Measurements from ENCODE around the gene GABRB3.

GABRB3 gene

DNA sequence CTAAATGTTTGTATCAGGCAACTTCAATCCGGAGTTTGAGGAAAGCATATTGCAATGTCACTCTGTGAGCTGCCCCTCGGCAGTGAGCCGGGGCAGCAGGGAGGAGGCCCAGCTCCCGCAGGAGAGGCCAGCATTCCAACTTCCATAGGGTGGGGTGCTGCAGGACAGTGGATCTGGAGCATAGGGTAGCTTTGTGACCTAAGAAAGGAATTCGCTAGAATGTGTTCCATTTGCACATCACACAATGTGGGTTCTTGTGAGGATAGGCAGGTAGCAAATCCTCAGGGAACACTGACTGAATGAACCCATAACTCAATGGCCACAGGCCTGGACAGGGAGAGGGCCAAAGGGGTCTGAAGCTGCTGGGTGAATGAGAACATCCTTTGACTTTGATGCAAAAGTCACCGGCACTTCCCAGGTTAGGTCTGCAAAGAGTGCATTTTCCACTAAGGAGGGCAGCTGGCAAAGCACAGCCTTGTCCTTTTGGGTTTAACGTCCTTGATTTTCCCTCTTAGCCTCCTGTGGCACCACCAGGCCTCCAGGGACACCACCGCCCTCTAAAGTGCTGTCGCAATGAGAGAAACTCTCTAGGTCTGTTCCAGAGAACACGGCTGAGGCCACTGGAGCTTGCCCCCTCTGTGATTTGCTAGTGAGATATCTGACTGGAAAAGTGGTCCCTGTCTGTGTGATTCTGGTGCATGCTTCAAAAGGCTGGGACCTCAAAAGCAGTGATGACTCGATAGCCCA, 36.2 kb downstream of the GABRB3 start:
- no peak overlapping the region for H3K4me3 ChIP-seq (ENCODE audit: low read depth, low read length)
- TF ChIP-seq, protein P1, sequence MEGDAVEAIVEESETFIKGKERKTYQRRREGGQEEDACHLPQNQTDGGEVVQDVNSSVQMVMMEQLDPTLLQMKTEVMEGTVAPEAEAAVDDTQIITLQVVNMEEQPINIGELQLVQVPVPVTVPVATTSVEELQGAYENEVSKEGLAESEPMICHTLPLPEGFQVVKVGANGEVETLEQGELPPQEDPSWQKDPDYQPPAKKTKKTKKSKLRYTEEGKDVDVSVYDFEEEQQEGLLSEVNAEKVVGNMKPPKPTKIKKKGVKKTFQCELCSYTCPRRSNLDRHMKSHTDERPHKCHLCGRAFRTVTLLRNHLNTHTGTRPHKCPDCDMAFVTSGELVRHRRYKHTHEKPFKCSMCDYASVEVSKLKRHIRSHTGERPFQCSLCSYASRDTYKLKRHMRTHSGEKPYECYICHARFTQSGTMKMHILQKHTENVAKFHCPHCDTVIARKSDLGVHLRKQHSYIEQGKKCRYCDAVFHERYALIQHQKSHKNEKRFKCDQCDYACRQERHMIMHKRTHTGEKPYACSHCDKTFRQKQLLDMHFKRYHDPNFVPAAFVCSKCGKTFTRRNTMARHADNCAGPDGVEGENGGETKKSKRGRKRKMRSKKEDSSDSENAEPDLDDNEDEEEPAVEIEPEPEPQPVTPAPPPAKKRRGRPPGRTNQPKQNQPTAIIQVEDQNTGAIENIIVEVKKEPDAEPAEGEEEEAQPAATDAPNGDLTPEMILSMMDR (IDR thresholded peaks at IDR 0.05; ENCODE audit: low read depth, low read length), result no peak

DNA sequence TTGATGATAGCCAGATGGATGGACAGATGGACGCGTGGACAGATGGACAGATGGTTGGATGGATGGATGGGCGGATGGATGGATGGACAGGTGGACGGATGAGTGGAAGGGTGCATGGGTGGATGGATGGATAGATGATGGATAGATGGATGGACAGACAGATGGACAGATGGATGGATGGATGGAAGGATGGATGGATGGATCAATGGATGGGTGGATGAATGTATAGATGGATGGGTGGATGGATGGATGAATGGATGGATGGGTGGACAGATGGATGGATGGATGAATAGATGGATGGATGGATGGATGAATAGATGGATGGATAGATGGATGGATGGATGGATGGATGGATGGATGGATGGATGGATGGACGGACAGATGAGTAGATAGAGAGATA, 40.9 kb downstream of the GABRB3 start:
- TF ChIP-seq, protein P1 (IDR thresholded peaks at IDR 0.05; ENCODE audit: low read depth, low read length), result no peak
- H3K4me3 ChIP-seq (ENCODE audit: low read depth, low read length), result no peak overlapping the region

DNA sequence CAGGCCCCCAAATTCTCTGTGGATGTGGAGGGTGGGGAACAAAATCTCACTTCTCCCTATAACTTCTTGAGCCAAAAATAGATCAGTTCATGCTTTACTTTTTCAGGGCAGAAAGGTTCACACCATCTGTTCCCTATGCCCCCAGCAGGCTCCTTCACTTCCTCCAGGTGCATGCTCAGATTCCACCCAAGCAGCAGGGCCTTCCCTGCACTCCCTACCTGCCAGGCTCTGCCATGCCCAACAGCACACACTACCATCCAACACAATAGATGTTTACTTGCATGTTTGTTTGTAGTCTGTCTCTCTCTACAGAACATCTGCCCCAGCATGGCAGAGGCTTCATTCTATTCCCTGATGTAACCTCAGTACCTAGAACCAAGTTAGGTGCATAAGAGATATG, 43.3 kb downstream of the GABRB3 start:
- H3K4me3 ChIP-seq (ENCODE audit: low read depth, low read length), result no peak overlapping the region
- TF ChIP-seq, protein P1 (IDR thresholded peaks at IDR 0.05; ENCODE audit: low read depth, low read length), result no peak

DNA sequence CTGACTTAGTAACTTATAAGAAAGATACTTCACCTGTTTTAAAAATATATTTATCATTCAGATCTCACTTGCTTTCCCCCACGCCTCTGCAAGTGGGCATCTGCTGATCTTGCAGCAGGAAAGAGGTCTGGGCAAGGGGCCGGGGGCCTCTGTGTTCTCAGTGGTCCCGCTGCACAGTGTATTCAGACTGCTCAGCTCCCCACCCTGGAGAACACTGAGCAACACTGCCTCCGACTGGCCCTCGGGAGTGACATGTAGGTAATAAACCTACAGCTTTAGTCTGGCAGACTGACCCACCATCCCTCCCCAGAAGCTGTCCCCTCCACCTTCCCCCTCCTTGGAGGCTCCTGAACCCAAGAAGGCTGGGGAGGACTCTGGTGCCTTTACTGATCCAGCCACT, 43.8 kb downstream of the GABRB3 start:
- H3K4me3 ChIP-seq (ENCODE audit: low read depth, low read length), result no peak overlapping the region
- TF ChIP-seq, protein P1 (IDR thresholded peaks at IDR 0.05; ENCODE audit: low read depth, low read length), result no peak

DNA sequence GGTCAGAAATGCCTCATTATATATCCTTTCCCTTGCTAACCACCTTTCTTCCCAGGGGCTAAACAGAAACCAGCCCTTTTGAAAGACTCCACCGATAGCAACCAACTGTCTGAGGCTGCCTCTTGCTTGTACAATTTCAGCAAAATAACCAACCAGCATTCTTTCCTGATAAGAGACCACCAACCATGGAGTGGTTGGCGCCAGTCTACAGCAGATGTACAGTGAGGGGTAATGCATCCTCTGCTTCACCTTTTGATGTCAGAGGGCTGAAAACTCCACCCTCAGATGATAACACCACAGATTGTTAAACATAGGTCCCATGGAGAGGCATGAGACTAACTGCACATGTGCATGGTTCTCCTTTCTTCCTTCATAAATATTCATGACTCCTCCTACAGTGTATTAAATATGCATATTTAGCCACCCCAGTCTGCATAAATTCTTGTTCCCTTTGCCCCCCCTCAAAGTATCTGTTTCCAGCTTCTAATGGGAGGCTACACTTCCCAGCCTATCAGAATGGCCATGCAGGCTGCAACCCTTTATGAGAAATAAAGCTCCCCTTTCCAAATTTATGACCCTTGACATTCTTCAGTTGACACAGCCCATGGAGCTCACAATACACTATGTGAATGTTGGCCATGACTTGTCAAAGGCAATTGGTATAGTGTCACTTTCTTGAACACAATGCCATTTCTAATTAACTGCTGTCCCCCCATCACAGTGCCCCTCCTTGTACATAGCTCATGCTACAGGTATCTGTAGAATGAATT, 48.3 kb downstream of the GABRB3 start:
- TF ChIP-seq, protein P1 (IDR thresholded peaks at IDR 0.05; ENCODE audit: low read depth, low read length), result no peak
- H3K4me3 ChIP-seq (ENCODE audit: low read depth, low read length), result no peak overlapping the region

DNA sequence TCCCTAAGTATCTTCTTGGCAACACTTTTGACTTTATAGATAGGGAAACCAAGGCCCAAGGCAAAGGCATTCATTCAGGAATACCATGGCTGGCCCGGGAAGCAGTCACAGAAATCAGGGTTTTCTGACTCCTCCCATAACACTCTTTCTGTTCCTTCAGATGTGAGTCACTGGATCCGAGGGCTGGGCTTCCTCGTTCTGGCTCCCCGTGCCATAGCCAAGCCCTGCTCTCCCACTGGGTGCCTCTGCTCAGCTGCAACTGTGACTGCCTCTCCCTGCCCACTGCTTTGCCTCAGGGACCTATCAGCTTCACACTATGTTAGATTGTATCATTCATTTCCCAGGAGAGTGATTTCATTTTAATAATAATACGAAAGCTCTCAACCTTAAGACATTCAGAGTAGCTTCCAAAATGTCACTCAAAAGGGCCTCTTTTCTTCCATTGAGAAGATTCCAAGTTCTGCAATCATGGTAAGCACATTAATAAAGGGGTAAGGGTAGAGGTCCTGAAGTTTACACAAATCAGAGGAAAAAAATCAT, 50.2 kb downstream of the GABRB3 start:
- no peak overlapping the region for H3K4me3 ChIP-seq (ENCODE audit: low read depth, low read length)
- TF ChIP-seq, protein P1 (IDR thresholded peaks at IDR 0.05; ENCODE audit: low read depth, low read length), result no peak

Data from WI38 (cell line).